Measurements from ENCODE around the gene ADAMTS16.
A peak's percentile ranks its signal among the peaks of the same experiment; 100 is the strongest.

Gene ADAMTS16

DNA sequence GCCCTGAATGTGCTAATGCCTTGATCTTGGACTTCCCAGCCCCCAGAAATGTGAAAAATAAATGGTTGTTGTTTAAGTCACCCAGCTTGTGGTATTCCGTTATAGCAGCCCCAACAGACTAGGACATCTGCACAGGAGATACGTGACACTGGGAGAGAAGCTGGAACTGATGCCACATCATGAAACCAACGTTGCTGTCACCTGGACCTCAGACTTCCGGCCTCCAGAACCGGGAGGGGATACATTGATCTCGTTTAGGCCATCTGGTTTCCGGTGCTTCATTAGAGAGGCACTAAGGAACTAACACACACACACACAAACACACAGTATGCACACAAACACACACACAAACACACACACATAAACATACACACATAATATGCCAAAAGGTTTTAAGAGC lies 207.3 kb downstream of the ADAMTS16 start:
- DNase-seq (ENCODE audit: low read depth in 2 of 2) = no peak

GRCh38 chr5:5348135-5348534 lies 208.0 kb downstream of the ADAMTS16 start:
- DNase-seq (ENCODE audit: low read depth in 2 of 2) = no peak

GRCh38 chr5:5348576-5348975 lies 208.4 kb downstream of the ADAMTS16 start:
- no peak for DNase-seq (ENCODE audit: low read depth in 2 of 2)

DNA sequence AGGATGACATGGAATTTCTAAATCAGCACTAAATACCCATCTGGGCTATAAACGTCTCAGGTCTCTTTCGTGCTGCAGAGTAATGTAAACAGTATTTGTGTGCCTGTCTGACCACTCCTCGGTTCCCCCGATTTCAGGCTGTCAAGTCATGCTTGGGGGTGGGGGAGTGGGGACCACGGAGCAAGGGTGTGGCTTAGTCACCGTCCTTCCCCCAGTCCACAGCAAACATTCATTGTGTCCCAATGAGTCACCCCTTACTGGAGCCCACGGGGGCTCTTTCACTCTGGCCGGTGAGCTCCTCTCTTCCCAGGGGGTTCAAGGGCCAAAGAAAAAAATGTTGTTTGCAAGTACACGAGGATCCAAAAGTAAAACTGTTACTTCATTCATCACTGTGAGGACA lies 210.0 kb downstream of the ADAMTS16 start:
- DNase-seq (ENCODE audit: low read depth in 2 of 2) = no peak

DNA sequence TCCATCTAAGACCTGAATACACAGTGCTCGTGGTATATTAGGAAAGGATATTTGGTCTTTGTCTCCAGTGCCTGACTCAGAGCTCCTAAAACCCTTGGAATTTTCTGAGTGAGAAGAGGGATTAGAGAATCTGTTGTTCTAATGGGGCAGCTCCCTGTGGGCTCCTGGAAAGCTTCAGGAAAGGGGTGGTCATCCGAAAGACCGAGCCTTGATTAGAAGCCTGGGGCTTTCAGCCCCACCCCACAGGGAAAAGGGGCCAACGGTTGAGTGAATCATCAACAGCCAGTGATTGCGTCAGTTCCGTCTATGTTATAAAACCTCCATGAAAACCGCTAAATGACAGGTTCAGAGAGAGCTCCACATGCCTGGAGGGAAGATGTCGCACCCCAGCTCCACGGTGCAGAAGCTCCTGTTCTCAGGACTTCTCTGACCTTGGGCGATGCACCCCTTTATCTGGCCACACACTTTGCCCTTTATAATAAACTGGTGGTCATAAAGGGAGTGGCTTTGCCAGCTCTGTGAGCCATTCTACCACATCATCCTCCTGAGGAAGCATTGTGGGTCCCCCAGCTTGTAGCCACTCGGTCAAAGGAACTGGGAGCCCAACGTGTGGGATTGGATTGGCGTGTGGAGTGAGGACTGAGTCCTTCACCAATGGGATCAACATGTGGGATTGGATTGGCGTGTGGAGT lies 211.3 kb downstream of the ADAMTS16 start:
- DNase-seq (ENCODE audit: low read depth in 2 of 2) = peak; percentile 48 to 56

DNA sequence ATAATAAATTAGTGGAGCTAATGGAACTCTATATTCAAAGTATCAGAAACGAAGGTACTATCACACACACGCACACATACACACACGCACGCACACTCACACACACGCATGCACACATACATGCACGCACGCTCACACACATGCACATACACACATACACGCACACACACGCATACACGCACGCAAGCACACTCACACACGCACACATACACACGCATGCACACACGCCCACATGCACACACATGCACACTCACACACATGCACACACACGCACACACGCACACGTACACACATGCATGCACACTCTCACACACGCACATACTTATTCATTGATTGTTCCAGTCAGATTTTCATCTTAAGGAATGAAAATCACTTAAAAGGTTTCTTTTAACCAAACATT lies 212.5 kb downstream of the ADAMTS16 start:
- DNase-seq (ENCODE audit: low read depth in 2 of 2) = no peak

- no peak for DNase-seq (ENCODE audit: low read depth in 2 of 2)
These were observed 213.6 kb downstream of the ADAMTS16 start for GRCh38 chr5:5353681-5354080.

DNA sequence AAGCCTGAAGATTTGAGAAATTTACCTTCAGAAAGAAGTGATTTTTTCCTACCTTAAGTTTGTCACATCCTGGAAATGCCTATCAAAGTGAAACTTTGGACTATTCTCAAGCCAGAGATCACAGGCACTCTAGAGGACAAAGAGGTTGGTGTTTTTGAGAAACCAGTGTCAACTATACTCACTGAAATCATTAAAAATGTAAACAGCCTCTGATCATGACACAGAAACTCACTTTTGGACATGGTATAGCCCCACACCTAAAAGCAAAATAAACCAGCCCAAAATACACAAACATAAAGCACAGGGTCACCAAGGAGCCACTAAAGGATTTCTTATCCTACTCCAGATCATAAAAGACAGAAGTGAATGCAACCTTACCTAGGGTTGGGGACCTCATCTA lies 216.6 kb downstream of the ADAMTS16 start:
- DNase-seq (ENCODE audit: low read depth in 2 of 2) = no peak

DNA sequence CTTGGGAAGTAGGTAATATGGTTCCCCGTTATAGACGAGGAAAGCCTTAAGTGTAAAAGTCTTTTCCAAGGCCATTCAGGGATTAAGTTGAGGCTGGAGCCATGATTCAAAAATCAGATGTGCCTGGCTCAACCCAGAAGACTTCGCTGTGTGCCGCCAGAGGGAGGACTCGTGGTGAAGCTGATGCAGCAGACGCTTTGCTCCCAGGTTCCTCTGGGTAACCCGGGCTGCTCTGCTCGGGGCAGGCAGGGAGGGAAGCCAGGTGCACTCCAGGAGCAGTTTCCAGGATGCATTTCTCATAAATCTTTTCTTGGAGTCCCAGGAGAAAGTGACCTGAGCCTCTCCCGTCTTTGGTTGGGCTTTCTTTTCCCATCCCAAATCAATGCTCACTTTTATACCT lies 219.5 kb downstream of the ADAMTS16 start:
- no peak for DNase-seq (ENCODE audit: low read depth in 2 of 2)

- DNase-seq (ENCODE audit: low read depth in 2 of 2) = no peak
These were observed 220.3 kb downstream of the ADAMTS16 start for GRCh38 chr5:5360363-5360940.

GRCh38 chr5:5360941-5361520 lies 220.9 kb downstream of the ADAMTS16 start:
- DNase-seq (ENCODE audit: low read depth in 2 of 2) = no peak

DNA sequence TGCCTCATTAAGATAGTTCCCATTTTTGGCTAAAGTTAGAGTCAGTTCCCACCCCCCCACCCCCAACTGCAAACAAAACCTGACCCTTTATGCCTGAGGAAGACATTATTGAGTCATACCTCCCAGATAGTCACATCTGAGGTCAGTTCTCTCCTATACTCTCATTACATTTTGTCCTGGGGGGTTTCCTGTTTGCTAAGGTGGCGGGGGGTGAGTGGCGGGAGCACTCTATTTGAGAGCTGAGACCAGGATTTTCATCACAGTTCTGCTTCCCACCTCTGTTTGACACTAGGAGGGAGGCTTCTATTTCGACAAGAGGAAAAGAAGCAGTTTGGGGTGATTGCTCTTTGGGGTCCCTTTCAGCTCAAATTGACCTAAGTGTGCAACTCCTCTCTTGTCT lies 222.9 kb downstream of the ADAMTS16 start:
- no peak for DNase-seq (ENCODE audit: low read depth in 2 of 2)

- no peak for DNase-seq (ENCODE audit: low read depth in 2 of 2)
These were observed 224.8 kb downstream of the ADAMTS16 start for GRCh38 chr5:5364932-5365331.

DNA sequence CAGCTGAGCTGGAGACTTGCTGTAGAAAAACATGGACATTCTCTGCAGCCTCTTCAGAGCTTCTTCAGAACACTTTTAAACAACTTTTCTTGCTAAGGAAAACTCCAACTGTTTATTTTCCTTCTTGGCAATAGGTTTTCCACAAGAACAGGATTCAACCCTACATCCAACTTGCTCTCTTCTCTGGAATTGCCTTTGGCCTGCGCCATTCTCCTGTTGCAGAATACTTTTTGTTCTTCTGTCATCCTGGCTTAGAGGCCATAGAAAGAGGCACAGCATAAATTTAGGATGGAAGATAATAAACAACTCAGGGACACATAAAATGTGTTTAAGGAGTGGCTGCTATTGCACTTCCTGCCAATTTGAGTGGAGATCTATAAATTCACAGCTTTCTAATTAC lies 227.6 kb downstream of the ADAMTS16 start:
- no peak for DNase-seq (ENCODE audit: low read depth in 2 of 2)

- DNase-seq (ENCODE audit: low read depth in 2 of 2) = no peak
These were observed 229.0 kb downstream of the ADAMTS16 start for GRCh38 chr5:5369051-5369605.
